Suppressor macrophage treated with lipopolysaccharide for 1 hour (primary cell): ENCODE results near the gene IGSF3.

Experiments used
- DNase-seq, 3 donors: peaks; one replicate each; pipeline ENCODE4 v3.0.0-alpha.2; 2020 to 2022

The IGSF3 gene

GRCh38 chr1:116572771-116573430 is 94.6 kb downstream of the IGSF3 start:
- DNase-seq, result no peak

- no peak for DNase-seq
These were observed 95.4 kb downstream of the IGSF3 start for GRCh38 chr1:116572099-116572498.

GRCh38 chr1:116571215-116571919 is 96.2 kb downstream of the IGSF3 start:
- DNase-seq, result peak; percentile 89 to 94 (median 90)

- DNase-seq, result peak; percentile 96 to 99 (median 98)
These were observed 96.9 kb downstream of the IGSF3 start, which contains the start of gene CD58 for GRCh38 chr1:116570358-116571214. Gene CD58, minus strand, starts transcription at chr1:116571026. Its CDS starts 54 bp downstream, at chr1:116570972.

- DNase-seq, result peak; percentile 42 to 66 (median 47)
These were observed 97.7 kb downstream of the IGSF3 start for GRCh38 chr1:116569776-116570357.

- DNase-seq, result peak in 2 of 3 donors; percentile 45
These were observed 98.2 kb downstream of the IGSF3 start for GRCh38 chr1:116569381-116569670.

GRCh38 chr1:116568662-116569380 is 98.7 kb downstream of the IGSF3 start:
- DNase-seq, result no peak

- no peak for DNase-seq
These were observed 99.5 kb downstream of the IGSF3 start for GRCh38 chr1:116567790-116568661.

- no peak for DNase-seq
These were observed 102.3 kb downstream of the IGSF3 start for GRCh38 chr1:116565222-116565621.

GRCh38 chr1:116564426-116564825 is 103.1 kb downstream of the IGSF3 start:
- peak in 2 of 3 donors; percentile 40 to 50 for DNase-seq

GRCh38 chr1:116562465-116562864 is 105.1 kb downstream of the IGSF3 start:
- peak; percentile 64 to 74 (median 66) for DNase-seq

GRCh38 chr1:116561563-116561962 is 106.0 kb downstream of the IGSF3 start:
- DNase-seq, result no peak

- DNase-seq, result peak in 2 of 3 donors; percentile 35 to 57
These were observed 106.6 kb downstream of the IGSF3 start for GRCh38 chr1:116560704-116561490.

- no peak for DNase-seq
These were observed 108.2 kb downstream of the IGSF3 start for GRCh38 chr1:116559304-116559761.

GRCh38 chr1:116558571-116558970 is 109.0 kb downstream of the IGSF3 start:
- no peak for DNase-seq

GRCh38 chr1:116558140-116558549 is 109.4 kb downstream of the IGSF3 start:
- DNase-seq, result peak; percentile 81 to 89 (median 83)

- DNase-seq, result no peak
These were observed 110.1 kb downstream of the IGSF3 start for GRCh38 chr1:116557323-116557878.

GRCh38 chr1:116556289-116557006 is 111.1 kb downstream of the IGSF3 start:
- peak; percentile 94 to 98 (median 96) for DNase-seq

GRCh38 chr1:116554924-116555323 is 112.6 kb downstream of the IGSF3 start:
- no peak for DNase-seq
